ENCODE results near the gene GPR153.
A peak's percentile ranks its signal among the peaks of the same experiment; 100 is the strongest.

GPR153 gene

GRCh38 chr1:6248932-6249738 lies 11.8 kb downstream of the GPR153 start:
- peak; percentile 28 for DNase-seq (ENCODE audit: low read depth)

- DNase-seq (ENCODE audit: low read depth), result no peak
These were observed 12.6 kb downstream of the GPR153 start for GRCh38 chr1:6248161-6248776.

GRCh38 chr1:6247651-6248050 lies 13.2 kb downstream of the GPR153 start:
- no peak for DNase-seq (ENCODE audit: low read depth)

GRCh38 chr1:6246497-6247467 lies 14.1 kb downstream of the GPR153 start:
- DNase-seq (ENCODE audit: low read depth), result peak; percentile 68

- peak; percentile 47 for DNase-seq (ENCODE audit: low read depth)
These were observed 14.9 kb downstream of the GPR153 start for GRCh38 chr1:6245869-6246496.

GRCh38 chr1:6245086-6245868 lies 15.6 kb downstream of the GPR153 start:
- peak; percentile 74 for DNase-seq (ENCODE audit: low read depth)

GRCh38 chr1:6244401-6245049 lies 16.4 kb downstream of the GPR153 start:
- no peak for DNase-seq (ENCODE audit: low read depth)

GRCh38 chr1:6243993-6244392 lies 16.9 kb downstream of the GPR153 start, which contains the start of gene HES3:
Gene HES3, plus strand, starts transcription at chr1:6244179. Its CDS starts 187 bp downstream, at chr1:6244366.
- DNase-seq (ENCODE audit: low read depth), result no peak

GRCh38 chr1:6243053-6243834 lies 17.7 kb downstream of the GPR153 start:
- no peak for DNase-seq (ENCODE audit: low read depth)

GRCh38 chr1:6241887-6242740 lies 18.8 kb downstream of the GPR153 start:
- peak; percentile 28 for DNase-seq (ENCODE audit: low read depth)

GRCh38 chr1:6241107-6241886 lies 19.6 kb downstream of the GPR153 start:
- no peak for DNase-seq (ENCODE audit: low read depth)

- DNase-seq (ENCODE audit: low read depth), result peak; percentile 55
These were observed 20.7 kb downstream of the GPR153 start for GRCh38 chr1:6239950-6240768.

GRCh38 chr1:6239213-6239752 lies 21.6 kb downstream of the GPR153 start:
- DNase-seq (ENCODE audit: low read depth), result no peak

- no peak for DNase-seq (ENCODE audit: low read depth)
These were observed 23.8 kb downstream of the GPR153 start for GRCh38 chr1:6237093-6237492.

- DNase-seq (ENCODE audit: low read depth), result no peak
These were observed 25.6 kb downstream of the GPR153 start for GRCh38 chr1:6235296-6235677.

- DNase-seq (ENCODE audit: low read depth), result peak; percentile 43
These were observed 26.2 kb downstream of the GPR153 start for GRCh38 chr1:6234502-6235295.
